IMR-90 (cell line): ENCODE data around the gene GRM8.

Experiments used
- POLR2A ChIP-seq: IDR thresholded peaks from 2 replicates; pipeline ENCODE4 v1.6.1; 2012; ENCODE audit warnings: mild to moderate bottlenecking, low read depth, low read length
- TF ChIP-seq, protein P1 (sequence below): conservative IDR thresholded peaks from 2 replicates; pipeline ENCODE4 v1.5.1; 2012; ENCODE audit warnings: mild to moderate bottlenecking, low read depth, low read length, improper control_type of control experiment

DNA sequence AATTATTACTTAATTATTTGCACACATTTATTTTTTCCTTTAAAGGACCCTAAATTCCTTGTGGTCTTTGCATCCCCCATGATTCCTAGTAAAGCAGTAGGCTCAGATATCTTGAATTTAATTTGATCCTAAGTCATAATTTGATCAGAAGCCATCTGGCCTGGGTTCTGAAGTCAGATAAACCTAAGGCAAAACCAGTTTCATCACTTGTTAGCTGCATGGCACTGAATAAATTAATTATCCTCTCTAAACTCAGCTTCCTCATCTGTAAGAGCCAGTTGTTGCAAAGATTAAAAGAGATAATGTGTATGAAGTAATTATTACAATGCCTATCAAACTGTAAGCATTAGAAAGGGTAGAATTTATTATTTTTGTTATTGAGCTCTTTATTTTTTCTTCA, 293.1 kb downstream of the GRM8 start:
- TF ChIP-seq, protein P1, sequence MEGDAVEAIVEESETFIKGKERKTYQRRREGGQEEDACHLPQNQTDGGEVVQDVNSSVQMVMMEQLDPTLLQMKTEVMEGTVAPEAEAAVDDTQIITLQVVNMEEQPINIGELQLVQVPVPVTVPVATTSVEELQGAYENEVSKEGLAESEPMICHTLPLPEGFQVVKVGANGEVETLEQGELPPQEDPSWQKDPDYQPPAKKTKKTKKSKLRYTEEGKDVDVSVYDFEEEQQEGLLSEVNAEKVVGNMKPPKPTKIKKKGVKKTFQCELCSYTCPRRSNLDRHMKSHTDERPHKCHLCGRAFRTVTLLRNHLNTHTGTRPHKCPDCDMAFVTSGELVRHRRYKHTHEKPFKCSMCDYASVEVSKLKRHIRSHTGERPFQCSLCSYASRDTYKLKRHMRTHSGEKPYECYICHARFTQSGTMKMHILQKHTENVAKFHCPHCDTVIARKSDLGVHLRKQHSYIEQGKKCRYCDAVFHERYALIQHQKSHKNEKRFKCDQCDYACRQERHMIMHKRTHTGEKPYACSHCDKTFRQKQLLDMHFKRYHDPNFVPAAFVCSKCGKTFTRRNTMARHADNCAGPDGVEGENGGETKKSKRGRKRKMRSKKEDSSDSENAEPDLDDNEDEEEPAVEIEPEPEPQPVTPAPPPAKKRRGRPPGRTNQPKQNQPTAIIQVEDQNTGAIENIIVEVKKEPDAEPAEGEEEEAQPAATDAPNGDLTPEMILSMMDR = no peak
- TF ChIP-seq POLR2A = no peak
